HL-60/S4 treated with retinoic acid at 250 ng/mL for 4 days and 3 days (cell line): ENCODE measurements around the gene MAMLD1.
"Not testable (repeated sequence)": the region's sequence is repeated elsewhere in the genome, so short reads cannot be mapped to it uniquely, and the experiment has no call there.

Experiments used
- in situ Hi-C: fragments of 300-500 bp; cut with MboI; formaldehyde crosslinking; loops from 2 replicates; pipeline ENCODE4 v1.7.0; 2022; ENCODE audit warnings: low sequenced_read_pairs

MAMLD1 gene

GRCh38 chrX:150362599-150363481 is at the start of gene MAMLD1:
TSS of gene MAMLD1 (plus strand) at chrX:150363317. CDS start at chrX:150445517, 82,200 bp downstream.
- in situ Hi-C loops = no loop called here

DNA sequence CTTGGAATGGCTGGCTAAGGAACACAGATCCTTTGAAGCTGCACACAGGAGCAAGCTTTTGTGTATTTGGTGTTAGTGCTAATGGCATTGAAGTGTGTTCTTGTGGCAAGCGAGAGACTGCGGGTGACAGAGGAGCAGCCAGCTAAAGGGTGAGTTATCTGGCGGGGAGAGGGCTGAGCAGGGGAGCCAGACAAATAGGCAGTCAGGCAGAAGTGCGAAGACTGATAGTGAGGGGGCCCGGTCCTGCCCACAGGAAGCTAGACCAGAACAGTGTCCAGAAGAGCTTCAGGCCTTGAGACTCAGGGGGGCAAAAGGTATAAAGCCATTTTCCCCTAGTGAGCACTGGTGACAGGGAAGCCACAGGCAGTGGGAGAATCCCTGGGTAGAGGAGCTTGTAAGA is 49.6 kb upstream of the MAMLD1 start:
- in situ Hi-C loops = no loop called here

DNA sequence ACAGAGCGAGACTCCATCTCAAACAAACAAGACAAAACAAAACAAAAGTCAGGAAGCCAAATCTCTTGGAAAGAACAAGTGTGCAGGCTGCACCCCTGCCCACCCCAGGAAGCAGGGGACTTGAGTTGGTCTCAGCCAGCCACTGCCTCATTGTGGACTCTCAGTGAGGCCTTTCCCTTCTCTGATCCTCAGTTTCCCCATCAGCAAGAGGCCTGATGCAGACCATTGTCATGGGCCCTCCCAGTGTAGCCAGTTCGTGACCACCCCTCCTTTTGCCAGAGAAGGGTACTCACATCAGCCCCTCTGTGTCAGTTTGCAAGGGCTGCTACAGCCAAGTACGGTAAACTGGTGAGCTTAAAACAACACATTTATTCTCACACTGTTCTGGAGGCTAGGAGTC is 48.9 kb upstream of the MAMLD1 start:
- in situ Hi-C loops = no loop called here

- in situ Hi-C loops = no loop called here
Observed at GRCh38 chrX:150316564-150316963, 46.6 kb upstream of the MAMLD1 start.

- in situ Hi-C loops = no loop called here
Observed at GRCh38 chrX:150323020-150323419, 40.1 kb upstream of the MAMLD1 start.

- in situ Hi-C loops = no loop called here
Observed at GRCh38 chrX:150324035-150324728, 38.9 kb upstream of the MAMLD1 start.

DNA sequence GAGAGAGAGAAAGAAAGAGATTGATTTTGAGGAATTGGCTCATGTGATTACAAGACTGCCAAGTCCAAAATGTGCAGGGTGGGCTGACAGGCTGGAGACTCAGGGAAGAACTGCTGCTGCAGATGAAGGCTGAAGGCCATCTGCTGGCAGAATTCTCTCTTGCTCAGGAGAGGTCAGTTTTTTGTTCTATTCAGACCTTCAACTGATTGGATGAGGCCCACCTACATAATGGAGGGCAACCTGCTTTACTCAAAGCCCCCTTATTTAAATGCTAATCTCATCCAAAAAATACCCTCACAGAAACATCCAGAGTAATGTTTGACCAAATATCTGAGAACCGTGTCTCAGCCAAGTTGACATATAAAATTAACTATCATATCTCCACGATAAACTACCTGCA is 38.2 kb upstream of the MAMLD1 start:
- in situ Hi-C loops = no loop called here

GRCh38 chrX:150326541-150327247 is 36.4 kb upstream of the MAMLD1 start:
- in situ Hi-C loops = no loop called here

- in situ Hi-C loops = no loop called here
Observed at GRCh38 chrX:150329282-150329681, 33.8 kb upstream of the MAMLD1 start.

GRCh38 chrX:150329868-150330267 is 33.2 kb upstream of the MAMLD1 start:
- in situ Hi-C loops = no loop called here

DNA sequence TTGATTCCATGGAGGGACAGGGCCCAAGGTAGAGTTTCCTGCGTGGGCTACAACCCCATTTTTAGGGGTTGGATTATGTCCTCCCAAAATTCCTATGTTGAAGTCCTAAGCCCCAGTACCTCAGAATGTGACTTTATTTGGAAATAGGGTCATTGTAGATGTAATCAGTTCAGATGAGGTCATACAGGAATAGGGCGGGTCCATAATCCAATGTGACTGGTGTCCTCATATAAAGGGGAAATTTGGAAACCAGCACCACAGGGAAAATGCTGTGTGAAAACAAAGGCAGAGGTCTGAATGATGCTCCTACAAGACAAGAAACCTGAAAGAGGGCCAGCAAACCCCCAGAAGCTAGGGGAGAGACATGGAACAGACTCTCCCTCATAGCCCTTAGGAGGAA is 31.1 kb upstream of the MAMLD1 start:
- in situ Hi-C loops = no loop called here

DNA sequence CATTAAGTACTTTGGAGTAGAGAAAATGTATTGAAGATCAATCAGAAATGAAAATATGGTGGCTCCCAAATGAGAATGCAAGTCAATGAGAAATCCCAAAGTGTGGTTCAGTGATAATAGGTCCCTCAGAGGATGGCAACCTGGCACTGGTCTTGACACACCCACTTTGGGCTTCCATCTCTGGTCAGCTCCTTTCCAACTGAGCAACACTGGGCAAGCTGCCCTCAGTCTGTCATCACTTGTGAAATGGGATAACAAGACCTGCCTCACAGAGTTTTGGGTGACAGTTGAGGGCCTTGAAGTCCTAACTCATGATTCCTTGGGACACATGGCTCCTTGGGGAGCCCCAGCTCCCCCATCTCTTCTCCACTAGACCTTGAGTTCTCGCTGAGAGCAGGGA is 29.0 kb upstream of the MAMLD1 start:
- in situ Hi-C loops = no loop called here

DNA sequence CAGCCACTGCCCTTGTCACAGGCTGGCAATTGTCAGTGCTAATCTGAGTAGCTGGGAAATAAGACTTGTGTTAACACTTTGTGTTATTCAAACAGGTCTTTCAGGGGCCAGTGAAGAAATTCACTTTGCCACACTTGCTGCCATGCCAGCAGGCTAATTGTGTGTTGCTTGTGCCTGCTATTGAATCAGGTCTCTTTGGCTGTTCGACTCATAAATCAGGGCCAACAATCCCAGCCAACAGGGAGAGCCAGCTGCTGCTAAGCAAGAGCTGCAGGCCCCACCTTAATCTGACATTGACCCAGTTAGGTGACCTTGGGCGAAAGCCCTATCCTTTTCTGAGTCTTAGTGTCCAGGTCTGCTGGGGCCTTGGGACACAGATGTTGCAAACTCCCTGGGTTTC is 28.1 kb upstream of the MAMLD1 start:
- in situ Hi-C loops = no loop called here

DNA sequence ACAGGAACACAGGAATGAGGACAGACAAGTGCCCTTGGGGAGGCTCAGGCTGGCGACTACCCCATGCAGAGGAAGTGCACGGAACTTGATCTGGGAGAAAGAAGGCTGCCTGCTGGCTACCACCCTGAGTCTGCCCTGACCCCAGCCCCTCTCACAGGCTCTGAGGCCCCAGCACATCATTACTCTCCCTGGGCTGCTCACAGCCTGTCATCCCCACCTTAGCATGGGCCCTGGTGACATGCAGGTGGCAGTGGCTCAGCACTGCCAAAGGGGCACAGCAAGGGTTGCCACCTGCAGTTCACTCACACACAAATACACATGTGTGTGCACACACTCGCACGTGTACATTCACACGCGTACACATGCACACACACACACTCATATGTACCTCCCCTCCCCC is 26.1 kb upstream of the MAMLD1 start:
- in situ Hi-C loops = no loop called here

GRCh38 chrX:150337536-150337935 is 25.6 kb upstream of the MAMLD1 start:
- in situ Hi-C loops = no loop called here

DNA sequence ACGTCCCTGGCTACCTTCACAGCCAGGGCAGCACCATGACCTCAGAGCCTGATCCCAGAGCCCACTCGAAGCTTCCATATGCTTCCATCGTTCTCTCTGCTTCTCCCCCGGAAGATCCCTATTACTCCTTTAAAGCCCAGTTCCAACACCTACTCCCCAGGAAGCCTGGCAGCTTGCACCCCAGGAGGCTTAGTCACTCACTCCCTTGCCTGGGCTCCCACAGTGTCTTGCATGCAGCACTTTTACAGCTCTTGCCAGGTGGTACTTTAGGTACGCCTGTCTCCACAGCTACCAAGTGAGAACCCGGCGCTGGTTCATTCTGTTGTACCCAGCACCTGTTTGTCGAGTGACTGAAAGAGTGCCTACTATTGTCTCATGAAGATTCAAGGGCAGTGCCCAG is 24.5 kb upstream of the MAMLD1 start:
- in situ Hi-C loops = no loop called here

- in situ Hi-C loops = no loop called here
Observed at GRCh38 chrX:150339736-150340135, 23.4 kb upstream of the MAMLD1 start.

DNA sequence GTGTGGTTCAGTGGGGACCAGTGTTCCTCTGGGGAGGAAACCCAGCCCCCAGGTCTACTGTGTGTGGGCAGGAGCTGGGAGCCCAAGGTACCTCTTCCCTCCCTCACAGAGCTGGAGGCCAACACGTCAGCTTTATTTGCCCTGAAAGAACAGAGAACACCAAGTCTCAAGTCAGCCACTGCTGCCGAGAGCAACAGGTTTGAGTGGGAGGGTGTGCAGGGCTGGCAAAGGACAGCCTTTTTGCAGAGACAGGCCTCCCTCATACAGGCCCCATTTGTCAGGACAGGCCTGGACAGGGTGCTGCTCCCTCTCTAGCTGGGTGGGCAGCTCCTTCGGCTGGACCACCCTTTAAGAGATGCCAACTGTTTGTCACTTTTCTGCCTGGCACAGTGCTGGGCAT is 22.8 kb upstream of the MAMLD1 start:
- in situ Hi-C loops = not testable (repeated sequence)

DNA sequence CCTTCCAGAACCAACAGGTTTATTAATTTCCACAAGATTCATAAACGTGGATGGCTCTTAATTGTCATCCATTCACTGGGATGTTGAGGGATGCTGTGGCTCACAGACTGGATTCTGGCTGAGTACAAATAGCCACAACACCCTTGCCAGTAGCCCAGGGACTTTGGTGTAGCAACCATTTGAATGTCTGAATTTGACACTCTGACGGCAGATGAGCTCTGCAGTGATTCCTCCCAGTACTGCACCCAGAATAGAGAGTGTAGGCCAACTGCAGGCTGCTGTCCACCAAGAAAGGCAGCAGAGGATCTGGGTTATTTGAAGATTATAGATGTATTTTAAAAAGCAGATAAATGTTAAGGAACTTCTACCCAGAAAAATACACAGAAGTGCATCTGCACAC is 15.6 kb upstream of the MAMLD1 start:
- in situ Hi-C loops = no loop called here

- in situ Hi-C loops = no loop called here
Observed at GRCh38 chrX:150348365-150348764, 14.8 kb upstream of the MAMLD1 start.

GRCh38 chrX:150352114-150352513 is 11.0 kb upstream of the MAMLD1 start:
- in situ Hi-C loops = no loop called here

DNA sequence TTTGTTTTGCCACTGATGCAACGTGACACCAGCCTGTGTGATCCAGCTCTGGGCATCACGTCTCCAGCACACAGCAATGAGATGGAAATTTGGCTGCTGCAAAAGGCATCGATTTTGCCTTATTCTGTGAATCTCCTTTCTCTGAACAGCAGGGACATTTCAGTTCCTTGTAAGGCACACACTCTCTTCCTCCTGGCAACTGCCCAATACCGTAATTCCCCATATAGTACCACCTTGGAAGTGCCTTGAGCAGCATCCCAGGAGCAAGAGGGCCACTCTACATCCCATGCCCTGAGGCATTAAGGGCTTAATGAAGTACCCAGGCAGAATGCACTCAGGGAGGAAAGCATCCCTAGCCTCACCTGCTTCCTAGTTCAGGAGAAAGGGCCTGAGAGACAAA is 10.5 kb upstream of the MAMLD1 start:
- in situ Hi-C loops = no loop called here
